ENCODE data around the gene PTGFRN. TPM values are rescaled to one million over a fixed set of nuclear protein-coding genes. Genes with fewer than 3 reads are reported as not detected.

The PTGFRN gene
- total RNA-seq, 2 experiments from 2014 or later = not detected

GRCh38 chr1:116916002-116916401 lies 6.3 kb downstream of the PTGFRN start:
- no peaks in the 10 kb centered on the region for H3K36me3 ChIP-seq (ENCODE audit: insufficient read depth, low read length)
- no peaks in the 10 kb centered on the region for H3K79me2 ChIP-seq (ENCODE audit: insufficient read depth, low read depth, low read length)
- no TSS peak for BruUV-seq (replicated peaks)
- H3K4me2 ChIP-seq (ENCODE audit: low read length) = no peak overlapping the region
- no peaks in the 10 kb centered on the region for H3K4me1 ChIP-seq (ENCODE audit: insufficient read depth, low read length, poor library complexity, severe bottlenecking)
- intact Hi-C loops (cut with micrococcal nuclease; ENCODE audit: unreplicated experiment) = no loop called here
- no peak for DNase-seq (ENCODE audit: low spot score)
- H2AFZ ChIP-seq (ENCODE audit: low read length) = no peak overlapping the region
- CTCF ChIA-PET (ENCODE audit: unreplicated experiment) = no interaction called here
- H4K20me1 ChIP-seq (ENCODE audit: insufficient read depth, low read length) = no peaks in the 10 kb centered on the region
- H3K27ac ChIP-seq (ENCODE audit: low read depth, low read length, poor library complexity, severe bottlenecking) = no peak overlapping the region
- H3K9me3 ChIP-seq (ENCODE audit: low read length) = no peaks in the 10 kb centered on the region
- POLR2A ChIA-PET = no interaction called here
- no peak for TF ChIP-seq EZH2phosphoT487 (IDR thresholded peaks at IDR 0.05; ENCODE audit: borderline replicate concordance, low read depth, low read length)
- no peak for TF ChIP-seq CTCF (conservative IDR thresholded peaks at IDR 0.05; ENCODE audit: low read length)
- H3K9me2 ChIP-seq (ENCODE audit: insufficient read depth, low read length) = no peaks in the 10 kb centered on the region
- no peak overlapping the region for H3K4me3 ChIP-seq (ENCODE audit: low read depth, low read length, poor library complexity, severe bottlenecking)

GRCh38 chr1:116916533-116917445 lies 7.1 kb downstream of the PTGFRN start:
- H2AFZ ChIP-seq (ENCODE audit: low read length) = no peak overlapping the region
- no peaks in the 10 kb centered on the region for H3K36me3 ChIP-seq (ENCODE audit: insufficient read depth, low read length)
- H3K79me2 ChIP-seq (ENCODE audit: insufficient read depth, low read depth, low read length) = no peaks in the 10 kb centered on the region
- H4K20me1 ChIP-seq (ENCODE audit: insufficient read depth, low read length) = no peaks in the 10 kb centered on the region
- TF ChIP-seq CTCF (conservative IDR thresholded peaks at IDR 0.05; ENCODE audit: low read length) (no peak), EZH2phosphoT487 (IDR thresholded peaks at IDR 0.05; ENCODE audit: borderline replicate concordance, low read depth, low read length) (no peak)
- H3K4me3 ChIP-seq (ENCODE audit: low read depth, low read length, poor library complexity, severe bottlenecking) = no peak overlapping the region
- ChIA-PET CTCF (ENCODE audit: unreplicated experiment) (no interaction called here), POLR2A (no interaction called here)
- no peak overlapping the region for H3K4me2 ChIP-seq (ENCODE audit: low read length)
- H3K27ac ChIP-seq (ENCODE audit: low read depth, low read length, poor library complexity, severe bottlenecking) = no peak overlapping the region
- H3K9me2 ChIP-seq (ENCODE audit: insufficient read depth, low read length) = no peaks in the 10 kb centered on the region
- H3K9me3 ChIP-seq (ENCODE audit: low read length) = no peaks in the 10 kb centered on the region
- intact Hi-C loops (cut with micrococcal nuclease; ENCODE audit: unreplicated experiment) = no loop called here
- no peaks in the 10 kb centered on the region for H3K4me1 ChIP-seq (ENCODE audit: insufficient read depth, low read length, poor library complexity, severe bottlenecking)
- BruUV-seq (replicated peaks) = no TSS peak
- DNase-seq (ENCODE audit: low spot score) = no peak

- Histone ChIP-seq H3K4me1 (ENCODE audit: insufficient read depth, low read length, poor library complexity, severe bottlenecking) (no peaks in the 10 kb centered on the region), H3K9me3 (ENCODE audit: low read length) (no peaks in the 10 kb centered on the region), H2AFZ (ENCODE audit: low read length) (no peak overlapping the region), H3K36me3 (ENCODE audit: insufficient read depth, low read length) (no peaks in the 10 kb centered on the region), H3K4me2 (ENCODE audit: low read length) (no peak overlapping the region), H3K4me3 (ENCODE audit: low read depth, low read length, poor library complexity, severe bottlenecking) (no peak overlapping the region), H4K20me1 (ENCODE audit: insufficient read depth, low read length) (no peaks in the 10 kb centered on the region), H3K79me2 (ENCODE audit: insufficient read depth, low read depth, low read length) (no peaks in the 10 kb centered on the region), H3K27ac (ENCODE audit: low read depth, low read length, poor library complexity, severe bottlenecking) (no peak overlapping the region), H3K9me2 (ENCODE audit: insufficient read depth, low read length) (no peaks in the 10 kb centered on the region)
- ChIA-PET CTCF (ENCODE audit: unreplicated experiment) (no interaction called here), POLR2A (no interaction called here)
- BruUV-seq (replicated peaks) = no TSS peak
- DNase-seq (ENCODE audit: low spot score) = no peak
- intact Hi-C loops (cut with micrococcal nuclease; ENCODE audit: unreplicated experiment) = no loop called here
- TF ChIP-seq CTCF (conservative IDR thresholded peaks at IDR 0.05; ENCODE audit: low read length) = no peak
- TF ChIP-seq EZH2phosphoT487 (IDR thresholded peaks at IDR 0.05; ENCODE audit: borderline replicate concordance, low read depth, low read length) = no peak
These were observed 9.1 kb downstream of the PTGFRN start for GRCh38 chr1:116918714-116919357.
